GM12865 (cell line): Measurements from ENCODE around the gene PDRG1.

Source experiments
- DNase-seq: peaks from one replicate; pipeline ENCODE4 v3.0.0; 2010; ENCODE audit warnings: low read depth
- H3K4me3 ChIP-seq: 2 replicates; pipeline ENCODE4 v1.5.1; 2011; ENCODE audit warnings: mild to moderate bottlenecking, low read depth, low read length, control low read depth
- TF ChIP-seq, protein P1 (sequence below): IDR thresholded peaks from 2 replicates; pipeline ENCODE4 v1.5.1; 2011; ENCODE audit warnings: low read length, control low read depth, low read depth, inconsistent platforms; ENCODE audit not compliant: insufficient read depth; ENCODE audit errors: missing control alignments

The PDRG1 gene

GRCh38 chr20:31951530-31952453 is at the start of gene PDRG1:
TSS of gene PDRG1 (minus strand) at chr20:31952046. CDS start at chr20:31951961, 85 bp downstream.
- DNase-seq, result peak; percentile 98
- peak within 1 kb of the TSS; percentile 94 for H3K4me3 ChIP-seq
- TF ChIP-seq, protein P1, sequence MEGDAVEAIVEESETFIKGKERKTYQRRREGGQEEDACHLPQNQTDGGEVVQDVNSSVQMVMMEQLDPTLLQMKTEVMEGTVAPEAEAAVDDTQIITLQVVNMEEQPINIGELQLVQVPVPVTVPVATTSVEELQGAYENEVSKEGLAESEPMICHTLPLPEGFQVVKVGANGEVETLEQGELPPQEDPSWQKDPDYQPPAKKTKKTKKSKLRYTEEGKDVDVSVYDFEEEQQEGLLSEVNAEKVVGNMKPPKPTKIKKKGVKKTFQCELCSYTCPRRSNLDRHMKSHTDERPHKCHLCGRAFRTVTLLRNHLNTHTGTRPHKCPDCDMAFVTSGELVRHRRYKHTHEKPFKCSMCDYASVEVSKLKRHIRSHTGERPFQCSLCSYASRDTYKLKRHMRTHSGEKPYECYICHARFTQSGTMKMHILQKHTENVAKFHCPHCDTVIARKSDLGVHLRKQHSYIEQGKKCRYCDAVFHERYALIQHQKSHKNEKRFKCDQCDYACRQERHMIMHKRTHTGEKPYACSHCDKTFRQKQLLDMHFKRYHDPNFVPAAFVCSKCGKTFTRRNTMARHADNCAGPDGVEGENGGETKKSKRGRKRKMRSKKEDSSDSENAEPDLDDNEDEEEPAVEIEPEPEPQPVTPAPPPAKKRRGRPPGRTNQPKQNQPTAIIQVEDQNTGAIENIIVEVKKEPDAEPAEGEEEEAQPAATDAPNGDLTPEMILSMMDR, result peak; percentile 98

DNA sequence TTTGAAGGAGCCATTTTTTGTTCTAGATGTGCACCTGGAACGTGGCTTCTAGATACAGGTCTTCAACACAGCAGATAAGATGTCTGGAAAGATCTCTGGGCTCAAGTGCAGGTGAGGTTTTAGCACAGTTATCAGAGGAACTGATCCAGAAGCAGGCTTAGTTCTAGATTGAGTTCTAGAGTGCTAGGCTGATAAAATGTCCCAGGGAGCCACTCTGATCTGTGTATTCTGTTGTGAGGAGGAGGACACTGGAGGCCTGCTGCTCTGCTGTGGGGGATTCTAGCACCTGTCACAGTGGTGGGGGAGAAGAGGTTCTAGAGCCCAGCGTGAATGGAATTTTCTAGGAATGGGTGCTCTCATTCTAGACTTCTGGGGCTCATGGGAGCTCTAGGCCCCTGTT is 46.4 kb upstream of the PDRG1 start:
- no peak for DNase-seq
- H3K4me3 ChIP-seq, result no peak overlapping the region
- TF ChIP-seq, protein P1, result no peak

DNA sequence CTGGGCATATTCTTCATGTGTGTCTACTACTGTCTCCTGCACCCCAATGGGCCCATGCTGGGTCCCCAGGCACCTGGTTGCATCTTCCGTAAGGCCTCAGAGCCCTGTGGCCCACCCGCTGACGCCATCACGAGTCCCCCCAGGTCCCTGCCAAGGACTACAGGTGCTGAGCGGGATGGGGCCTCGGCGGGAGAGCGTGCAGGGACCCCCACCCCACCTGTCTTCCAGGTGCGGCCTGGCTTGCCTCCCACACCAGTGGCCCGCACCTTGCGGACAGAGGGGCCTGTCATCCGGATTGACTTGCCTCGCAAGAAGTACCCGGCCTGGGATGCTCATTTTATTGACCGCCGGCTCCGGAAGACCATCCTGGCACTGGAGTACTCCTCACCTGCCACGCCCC is 45.1 kb upstream of the PDRG1 start:
- no peak for DNase-seq
- no peak overlapping the region for H3K4me3 ChIP-seq
- TF ChIP-seq, protein P1, result no peak

DNA sequence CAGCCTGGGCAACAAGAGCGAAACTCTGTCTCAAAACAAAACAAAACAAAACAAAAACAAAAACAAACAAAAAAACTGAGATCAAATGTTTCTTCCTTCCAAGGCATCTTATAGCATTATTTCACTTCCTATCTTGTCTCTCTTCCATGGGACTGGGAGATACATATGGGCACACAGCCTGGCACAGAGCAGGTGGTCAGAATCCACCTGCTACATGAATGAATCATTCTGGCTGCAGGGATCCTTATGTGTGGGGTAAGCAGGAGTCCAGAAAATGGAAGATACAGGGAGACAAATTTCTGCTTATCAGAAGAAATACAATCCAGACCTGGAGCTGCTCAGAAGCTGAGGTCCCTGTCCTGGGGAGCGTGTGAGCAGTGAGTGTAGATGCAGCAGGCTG is 40.2 kb upstream of the PDRG1 start:
- no peak overlapping the region for H3K4me3 ChIP-seq
- TF ChIP-seq, protein P1, result no peak
- no peak for DNase-seq

- TF ChIP-seq, protein P1, result no peak
- DNase-seq, result no peak
- no peak overlapping the region for H3K4me3 ChIP-seq
Observed at GRCh38 chr20:31991339-31991705, 39.5 kb upstream of the PDRG1 start.

DNA sequence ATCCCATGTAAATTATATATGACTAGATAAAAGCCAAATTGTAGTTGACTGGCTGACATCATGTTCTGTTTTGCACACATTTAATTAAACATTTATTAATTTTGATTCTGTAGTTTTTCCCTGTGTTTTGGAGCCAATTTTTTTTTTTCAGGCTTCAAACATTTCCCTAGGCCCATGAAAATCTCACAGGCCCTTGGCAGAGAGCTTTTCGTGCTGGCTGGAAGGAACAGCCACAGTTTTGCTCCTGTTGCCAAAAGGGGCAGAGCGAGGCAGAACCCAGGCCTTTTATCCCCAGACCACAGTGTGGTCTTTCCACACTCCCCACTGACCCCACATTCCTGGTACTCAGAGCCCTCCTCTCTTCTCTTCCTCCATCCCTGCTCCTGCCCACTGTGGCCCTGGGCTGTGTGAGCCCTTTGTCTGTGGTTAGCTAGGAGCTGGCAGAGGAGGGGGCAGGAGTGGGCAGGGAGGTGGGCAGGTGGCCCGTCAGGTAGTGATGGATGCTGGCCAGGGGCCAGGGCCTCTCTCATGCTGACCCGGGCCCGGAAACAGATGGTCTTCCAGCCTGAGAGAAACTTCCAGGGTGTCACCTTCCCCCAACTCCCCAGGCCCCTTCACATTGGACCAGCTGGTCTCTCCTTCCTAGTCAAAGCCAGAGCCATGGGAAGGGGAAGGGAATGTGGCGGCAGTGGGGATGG is 38.9 kb upstream of the PDRG1 start:
- H3K4me3 ChIP-seq, result no peak overlapping the region
- no peak for DNase-seq
- TF ChIP-seq, protein P1, result no peak
